Psoas muscle (tissue), 8 donors: Measurements from ENCODE around the gene PARVB. TPM values are rescaled to one million over a fixed set of nuclear protein-coding genes. Genes with fewer than 3 reads are reported as not detected.

Source experiments
- ATAC-seq, 4 donors: fragments of 200-7000 bp; cut with Tn5 transposase; one replicate each; pipeline ENCODE4 v1.9.1; 2020; ENCODE audit warnings: moderate library complexity in 3 of 4, mild to moderate bottlenecking in 2 of 4
- DNase-seq, 2 donors: peaks; one replicate each; pipeline ENCODE4 v3.0.0-alpha.2; 2020
- H3K27ac ChIP-seq: fragments of 200-600 bp; one replicate; pipeline ENCODE4 v1.8.0; 2022
- H3K27me3 ChIP-seq, 3 donors: fragments of 200-600 bp in 1 of 3; one replicate each; pipeline versions ENCODE4 v1.6.1 to v1.8.0; 2013 to 2022; ENCODE audit warnings: low read length in 2 of 3, mild to moderate bottlenecking in 2 of 3, moderate library complexity in 1 of 3; ENCODE audit not compliant: insufficient read depth in 3 of 3
- H3K36me3 ChIP-seq, 2 donors: fragments of 200-600 bp in 1 of 2; one replicate each; pipeline versions ENCODE4 v1.6.1 to v1.8.0; 2013 to 2022; ENCODE audit warnings: low read depth in 1 of 2, mild to moderate bottlenecking in 1 of 2, moderate library complexity in 1 of 2; ENCODE audit not compliant: insufficient read depth in 1 of 2
- H3K4me1 ChIP-seq: fragments of 200-600 bp; one replicate; pipeline ENCODE4 v1.8.0; 2022
- H3K4me3 ChIP-seq: fragments of 200-600 bp; one replicate; pipeline ENCODE4 v1.8.0; 2022; ENCODE audit warnings: mild to moderate bottlenecking
- H3K9me3 ChIP-seq: fragments of 200-600 bp; one replicate; pipeline ENCODE4 v1.8.0; 2022
- CTCF ChIP-seq: fragments of 200-600 bp; IDR thresholded peaks from one replicate; pipeline ENCODE4 v1.8.0; 2022; ENCODE audit warnings: antibody characterized with exemption
- WGBS, 3 donors: extraction: QIAGEN DNeasy Blood & Tissue Kit; methylation state at CpG; one replicate each; pipeline versions ENCODE4 v1.1.6 to v1.1.7; 2013; 5-methylcytosine and 5-hydroxymethylcytosine counted together
- intact Hi-C, 2 donors: fragments of 100-400 bp; cut with DNase I; formaldehyde crosslinking; loops; one replicate each; pipeline versions ENCODE4 v1.11.0 to v1.14.2; 2022
- polyA plus RNA-seq, 3 donors: library from polyadenylated mRNA; stranded (reverse); fragments of 200-250 nt; gene quantifications; one replicate each; pipeline ENCODE4 v1.2.3, GENCODE V29; 2013
- total RNA-seq, 4 donors: library from RNA; stranded (reverse); fragmentation: NEBNext Ultra II Directional in 2 of 4; extraction: Animal tissue kit (Norgen Biotek cat#: 25700) in 2 of 4; gene quantifications; one replicate each; pipeline versions ENCODE4 v1.2.1 to v1.2.4, GENCODE V29; 2021 to 2023
- donor health status: healthy with polysubstance abuse.
- donor health status: DM: no; HTN: no; CAD: no; lungs with moderate emphysema.
- donor health status: Bipolar disorder and iron deficiency.
- donor health status: healthy.
- donor health status: DM: yes; HTN: yes; CAD: no.
- donor health status: DM: no; HTN: no; CAD: no.
- donor health status: DM: no; HTN: no; CAD: no.
- donor health status: DM: yes; HTN: yes; CAD: no.

The PARVB gene
- total and polyA plus RNA-seq, 7 donors = 84.5 to 172 (median 103) TPM

- TF ChIP-seq CTCF = no peak
- intact Hi-C loops = no loop called here
- WGBS, 3 donors = 88 to 91% (median 90%) methylated on average over 22 to 23 of the region's 23 CpGs
- Histone ChIP-seq H3K4me1 (no peaks in the 10 kb centered on the region), H3K27ac (no peak overlapping the region), H3K27me3 (no peaks in the 10 kb centered on the region), H3K9me3 (no peaks in the 10 kb centered on the region), H3K4me3 (no peak overlapping the region), H3K36me3 (peaks cover 0 to 73% of the 10 kb centered on the region in 2 donors)
- DNase-seq (peak in 1 of 2 donors; percentile 28), ATAC-seq (peak in 1 of 4 donors; percentile 15)
These were observed 73.3 kb downstream of the PARVB start for GRCh38 chr22:44097263-44098020.

GRCh38 chr22:44098021-44098739 lies 74.1 kb downstream of the PARVB start:
- DNase-seq = peak in 1 of 2 donors; percentile 47
- Histone ChIP-seq H3K27ac (no peak overlapping the region), H3K4me3 (no peak overlapping the region), H3K9me3 (no peaks in the 10 kb centered on the region), H3K4me1 (no peaks in the 10 kb centered on the region), H3K27me3 (no peaks in the 10 kb centered on the region), H3K36me3 (peaks cover 0 to 74% of the 10 kb centered on the region in 2 donors)
- 89 to 95% (median 89%) methylated on average over 17 of the region's 17 CpGs for WGBS, 3 donors
- TF ChIP-seq CTCF = no peak
- ATAC-seq = peak in 1 of 4 donors; percentile 14
- intact Hi-C loops = no loop called here

GRCh38 chr22:44098966-44099530 lies 74.9 kb downstream of the PARVB start:
- H3K4me3 ChIP-seq = no peak overlapping the region
- H3K4me1 ChIP-seq = no peaks in the 10 kb centered on the region
- peaks cover 0 to 78% of the 10 kb centered on the region in 2 donors for H3K36me3 ChIP-seq
- WGBS, 3 donors = 87 to 90% (median 90%) methylated on average over 15 of the region's 15 CpGs
- ATAC-seq (peak in 1 of 4 donors; percentile 21), DNase-seq (peak in 1 of 2 donors; percentile 37)
- H3K9me3 ChIP-seq = no peaks in the 10 kb centered on the region
- intact Hi-C loops = no loop called here
- no peak for TF ChIP-seq CTCF
- no peak overlapping the region for H3K27ac ChIP-seq
- no peaks in the 10 kb centered on the region for H3K27me3 ChIP-seq

- ATAC-seq (no peak), DNase-seq (peak in 1 of 2 donors; percentile 27)
- Histone ChIP-seq H3K27me3 (no peaks in the 10 kb centered on the region), H3K9me3 (no peaks in the 10 kb centered on the region), H3K4me3 (no peak overlapping the region), H3K4me1 (no peaks in the 10 kb centered on the region), H3K36me3 (peaks cover 0 to 82% of the 10 kb centered on the region in 2 donors), H3K27ac (no peak overlapping the region)
- intact Hi-C loops = loop anchor here in 1 of 2 donors (10.0 kb wide), 1 partner anchor 525 kb away; no protein-coding TSS in a partner anchor
- WGBS, 3 donors = 90 to 95% (median 93%) methylated on average over 13 of the region's 13 CpGs
- no peak for TF ChIP-seq CTCF
These were observed 75.6 kb downstream of the PARVB start for GRCh38 chr22:44099696-44100095.
